B cell (primary cell): Measurements from ENCODE around the gene ADAMTS10.

Experiments
- EZH2 ChIP-seq: IDR thresholded peaks from 2 replicates; pipeline ENCODE4 v1.6.1; 2012; ENCODE audit warnings: borderline replicate concordance, low read depth, mild to moderate bottlenecking, moderate library complexity, low read length; ENCODE audit not compliant: insufficient read depth, poor library complexity, severe bottlenecking
- TF ChIP-seq, protein P1 (sequence below): fragments of 200-600 bp; IDR thresholded peaks from one replicate; pipeline ENCODE4 v1.8.0; 2022; ENCODE audit warnings: antibody characterized with exemption, mild to moderate bottlenecking

DNA sequence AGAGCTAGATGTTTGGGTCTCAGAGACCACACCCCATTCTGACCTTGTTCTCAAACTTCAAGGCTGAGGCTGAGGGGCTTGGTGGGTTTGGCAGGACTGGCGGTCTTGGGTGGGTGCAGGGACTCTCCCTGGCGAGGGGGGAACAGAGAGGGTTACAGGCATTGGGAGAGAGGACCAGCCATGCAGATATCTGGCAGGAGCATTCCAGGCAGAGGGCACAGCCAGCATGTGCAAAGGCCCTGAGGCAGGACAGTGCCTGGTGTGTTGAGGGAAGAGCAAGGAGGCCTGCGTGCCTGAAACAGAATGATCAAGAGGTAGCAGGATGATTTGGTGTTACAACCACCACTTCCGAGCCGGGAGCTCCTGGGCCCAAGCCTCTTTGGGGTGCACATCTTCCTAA is 47.4 kb upstream of the ADAMTS10 start:
- TF ChIP-seq, protein P1, sequence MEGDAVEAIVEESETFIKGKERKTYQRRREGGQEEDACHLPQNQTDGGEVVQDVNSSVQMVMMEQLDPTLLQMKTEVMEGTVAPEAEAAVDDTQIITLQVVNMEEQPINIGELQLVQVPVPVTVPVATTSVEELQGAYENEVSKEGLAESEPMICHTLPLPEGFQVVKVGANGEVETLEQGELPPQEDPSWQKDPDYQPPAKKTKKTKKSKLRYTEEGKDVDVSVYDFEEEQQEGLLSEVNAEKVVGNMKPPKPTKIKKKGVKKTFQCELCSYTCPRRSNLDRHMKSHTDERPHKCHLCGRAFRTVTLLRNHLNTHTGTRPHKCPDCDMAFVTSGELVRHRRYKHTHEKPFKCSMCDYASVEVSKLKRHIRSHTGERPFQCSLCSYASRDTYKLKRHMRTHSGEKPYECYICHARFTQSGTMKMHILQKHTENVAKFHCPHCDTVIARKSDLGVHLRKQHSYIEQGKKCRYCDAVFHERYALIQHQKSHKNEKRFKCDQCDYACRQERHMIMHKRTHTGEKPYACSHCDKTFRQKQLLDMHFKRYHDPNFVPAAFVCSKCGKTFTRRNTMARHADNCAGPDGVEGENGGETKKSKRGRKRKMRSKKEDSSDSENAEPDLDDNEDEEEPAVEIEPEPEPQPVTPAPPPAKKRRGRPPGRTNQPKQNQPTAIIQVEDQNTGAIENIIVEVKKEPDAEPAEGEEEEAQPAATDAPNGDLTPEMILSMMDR: no peak
- no peak for TF ChIP-seq EZH2
